ENCODE results near the gene AGBL4. TPM values are rescaled to one million over a fixed set of nuclear protein-coding genes. Genes with fewer than 3 reads are reported as not detected.
A peak's percentile ranks its signal among the peaks of the same experiment; 100 is the strongest.

AGBL4 gene
- total RNA-seq, 1 experiment from 2014 or later: not detected

DNA sequence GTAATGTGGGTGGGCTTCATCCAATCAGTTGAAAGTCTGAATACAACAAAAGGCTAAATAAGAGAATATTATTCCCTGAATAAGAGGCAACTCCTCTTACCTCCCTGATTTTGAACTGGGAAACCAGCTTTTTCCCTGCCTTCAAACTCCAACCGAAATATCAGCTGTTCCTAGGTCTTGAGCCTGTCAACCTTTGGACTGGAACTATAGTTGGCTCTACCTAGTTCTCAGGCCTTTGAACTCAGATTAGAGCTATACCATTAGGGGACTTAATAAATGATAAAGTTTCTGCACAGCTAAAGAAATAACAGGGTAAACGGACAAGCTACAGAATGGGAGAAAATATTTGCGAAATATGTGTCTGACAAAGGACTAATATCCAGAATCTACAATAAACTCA, 1203.3 kb downstream of the AGBL4 start:
- Histone ChIP-seq H3K4me3 (ENCODE audit: low read depth, low read length) (no peak overlapping the region), H3K4me1 (no peaks in the 10 kb centered on the region), H3K36me3 (ENCODE audit: control insufficient read depth, insufficient read depth, low read length) (no peaks in the 10 kb centered on the region), H3K27me3 (replicated peaks; ENCODE audit: control insufficient read depth, insufficient read depth, low read length) (no peaks in the 10 kb centered on the region), H3K9me3 (no peaks in the 10 kb centered on the region)
- no TSS peak for BruUV-seq (replicated peaks)
- TF ChIP-seq, protein P1, sequence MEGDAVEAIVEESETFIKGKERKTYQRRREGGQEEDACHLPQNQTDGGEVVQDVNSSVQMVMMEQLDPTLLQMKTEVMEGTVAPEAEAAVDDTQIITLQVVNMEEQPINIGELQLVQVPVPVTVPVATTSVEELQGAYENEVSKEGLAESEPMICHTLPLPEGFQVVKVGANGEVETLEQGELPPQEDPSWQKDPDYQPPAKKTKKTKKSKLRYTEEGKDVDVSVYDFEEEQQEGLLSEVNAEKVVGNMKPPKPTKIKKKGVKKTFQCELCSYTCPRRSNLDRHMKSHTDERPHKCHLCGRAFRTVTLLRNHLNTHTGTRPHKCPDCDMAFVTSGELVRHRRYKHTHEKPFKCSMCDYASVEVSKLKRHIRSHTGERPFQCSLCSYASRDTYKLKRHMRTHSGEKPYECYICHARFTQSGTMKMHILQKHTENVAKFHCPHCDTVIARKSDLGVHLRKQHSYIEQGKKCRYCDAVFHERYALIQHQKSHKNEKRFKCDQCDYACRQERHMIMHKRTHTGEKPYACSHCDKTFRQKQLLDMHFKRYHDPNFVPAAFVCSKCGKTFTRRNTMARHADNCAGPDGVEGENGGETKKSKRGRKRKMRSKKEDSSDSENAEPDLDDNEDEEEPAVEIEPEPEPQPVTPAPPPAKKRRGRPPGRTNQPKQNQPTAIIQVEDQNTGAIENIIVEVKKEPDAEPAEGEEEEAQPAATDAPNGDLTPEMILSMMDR (IDR thresholded peaks at IDR 0.05; ENCODE audit: insufficient read depth in 1 of 2, low read depth in 1 of 2, low read length in 1 of 2, severe bottlenecking in 1 of 2, unreplicated experiment in 1 of 2): no peak
- Mint-ChIP-seq H3K27me3 (ENCODE audit: insufficient read depth, unreplicated experiment) (no peaks in the 10 kb centered on the region), H3K4me1 (ENCODE audit: low read depth, unreplicated experiment) (no peaks in the 10 kb centered on the region), H3K9me3 (ENCODE audit: unreplicated experiment) (no peaks in the 10 kb centered on the region), H3K36me3 (ENCODE audit: insufficient read depth, unreplicated experiment) (no peaks in the 10 kb centered on the region), H3K27ac (ENCODE audit: unreplicated experiment) (no peak overlapping the region), H3K4me3 (ENCODE audit: unreplicated experiment) (no peak overlapping the region)
- intact Hi-C loops (cut with micrococcal nuclease; ENCODE audit: unreplicated experiment): no loop called here
- CTCF ChIA-PET: no interaction called here
- POLR2A ChIA-PET: no interaction called here
- DNase-seq: no peak

DNA sequence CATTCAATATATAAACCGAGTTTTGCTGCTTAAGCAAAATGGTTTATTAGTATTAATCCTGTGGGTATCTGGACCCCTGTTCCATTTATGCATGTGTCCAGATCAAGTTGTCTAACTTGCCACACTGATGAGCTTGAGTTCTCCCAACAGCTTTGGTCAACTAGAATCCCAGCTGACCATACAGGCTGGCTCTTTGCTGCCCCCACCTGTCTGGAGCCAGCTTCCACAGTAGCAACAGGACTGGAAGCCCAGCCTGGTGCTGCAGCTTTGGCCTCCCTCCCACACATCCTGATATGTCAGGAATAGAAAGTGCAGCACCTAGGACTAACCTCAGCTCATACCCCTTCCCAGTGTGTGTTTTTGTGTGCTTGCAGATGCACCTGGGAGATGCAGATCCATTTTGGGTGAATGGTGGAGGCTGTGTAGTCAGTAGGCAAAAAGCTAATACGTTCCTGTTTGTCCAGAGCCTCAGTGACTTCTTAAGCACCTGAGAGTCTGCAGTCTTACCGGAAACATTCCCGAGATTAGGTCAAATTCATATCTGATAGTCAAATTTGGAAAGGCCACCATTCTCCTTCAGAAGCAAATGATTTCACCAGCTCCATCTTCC, 1206.1 kb downstream of the AGBL4 start:
- Mint-ChIP-seq H3K27me3 (ENCODE audit: insufficient read depth, unreplicated experiment) (no peaks in the 10 kb centered on the region), H3K9me3 (ENCODE audit: unreplicated experiment) (no peaks in the 10 kb centered on the region), H3K36me3 (ENCODE audit: insufficient read depth, unreplicated experiment) (no peaks in the 10 kb centered on the region), H3K4me1 (ENCODE audit: low read depth, unreplicated experiment) (no peaks in the 10 kb centered on the region), H3K27ac (ENCODE audit: unreplicated experiment) (no peak overlapping the region), H3K4me3 (ENCODE audit: unreplicated experiment) (no peak overlapping the region)
- no TSS peak for BruUV-seq (replicated peaks)
- H3K4me3 ChIP-seq (ENCODE audit: low read depth, low read length): no peak overlapping the region
- no peaks in the 10 kb centered on the region for H3K36me3 ChIP-seq (ENCODE audit: control insufficient read depth, insufficient read depth, low read length)
- H3K4me1 ChIP-seq: no peaks in the 10 kb centered on the region
- intact Hi-C loops (cut with micrococcal nuclease; ENCODE audit: unreplicated experiment): loop anchor here (1.0 to 5.0 kb wide), 5 partner anchors 55 to 265 kb away; no protein-coding TSS in a partner anchor
- no peaks in the 10 kb centered on the region for H3K9me3 ChIP-seq
- H3K27me3 ChIP-seq (replicated peaks; ENCODE audit: control insufficient read depth, insufficient read depth, low read length): no peaks in the 10 kb centered on the region
- ChIA-PET POLR2A (no interaction called here), CTCF (interaction anchor here (0.7 to 1.5 kb wide), 17 partner anchors 53 to 1531 kb away, joined by 3 to 68 read pairs (median 4); no protein-coding TSS in a partner anchor)
- TF ChIP-seq, protein P1 (IDR thresholded peaks at IDR 0.05; ENCODE audit: insufficient read depth in 1 of 2, low read depth in 1 of 2, low read length in 1 of 2, severe bottlenecking in 1 of 2, unreplicated experiment in 1 of 2): peak; percentile 63 to 89
- peak; percentile 62 to 74 for DNase-seq

DNA sequence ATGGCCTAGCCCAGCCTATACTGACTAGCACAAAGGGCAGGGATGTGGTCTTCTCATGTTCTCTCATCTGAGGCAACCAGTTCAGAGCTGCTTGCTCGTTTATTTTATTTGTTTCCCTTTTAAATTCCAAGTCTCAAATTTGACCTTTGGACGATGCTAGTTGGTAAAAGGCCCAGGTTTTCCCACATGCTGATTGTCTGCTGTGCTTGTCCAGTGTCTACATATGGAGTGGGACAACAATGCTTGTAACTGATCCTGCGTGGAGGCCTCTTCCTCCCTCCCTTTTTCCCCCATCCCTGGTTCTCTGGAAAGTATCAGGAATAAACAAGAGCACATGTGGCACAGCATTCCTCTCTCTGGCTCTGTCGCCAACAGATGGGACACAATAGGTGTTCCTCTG, 1213.0 kb downstream of the AGBL4 start:
- Histone ChIP-seq H3K4me1 (no peaks in the 10 kb centered on the region), H3K36me3 (ENCODE audit: control insufficient read depth, insufficient read depth, low read length) (no peaks in the 10 kb centered on the region), H3K27me3 (replicated peaks; ENCODE audit: control insufficient read depth, insufficient read depth, low read length) (no peaks in the 10 kb centered on the region), H3K4me3 (ENCODE audit: low read depth, low read length) (no peak overlapping the region), H3K9me3 (no peaks in the 10 kb centered on the region)
- H3K27me3 Mint-ChIP-seq (ENCODE audit: insufficient read depth, unreplicated experiment): no peaks in the 10 kb centered on the region
- no peaks in the 10 kb centered on the region for H3K36me3 Mint-ChIP-seq (ENCODE audit: insufficient read depth, unreplicated experiment)
- H3K4me1 Mint-ChIP-seq (ENCODE audit: low read depth, unreplicated experiment): no peaks in the 10 kb centered on the region
- H3K9me3 Mint-ChIP-seq (ENCODE audit: unreplicated experiment): no peaks in the 10 kb centered on the region
- BruUV-seq (replicated peaks): no TSS peak
- intact Hi-C loops (cut with micrococcal nuclease; ENCODE audit: unreplicated experiment): no loop called here
- H3K4me3 Mint-ChIP-seq (ENCODE audit: unreplicated experiment): no peak overlapping the region
- no peak overlapping the region for H3K27ac Mint-ChIP-seq (ENCODE audit: unreplicated experiment)
- ChIA-PET CTCF (no interaction called here), POLR2A (no interaction called here)
- TF ChIP-seq, protein P1 (IDR thresholded peaks at IDR 0.05; ENCODE audit: insufficient read depth in 1 of 2, low read depth in 1 of 2, low read length in 1 of 2, severe bottlenecking in 1 of 2, unreplicated experiment in 1 of 2): no peak
- peak in 1 of 2 experiments; percentile 1 for DNase-seq
